Mucosa of descending colon (tissue), 3 donors: ENCODE results near the gene MAP2K7. TPM values are rescaled to one million over a fixed set of nuclear protein-coding genes. Genes with fewer than 3 reads are reported as not detected.
A peak's percentile ranks its signal among the peaks of the same experiment; 100 is the strongest.

Source experiments
- ATAC-seq: fragments of 200-7000 bp; cut with Tn5 transposase; one replicate; pipeline ENCODE4 v1.9.1; 2020; ENCODE audit warnings: mild to moderate bottlenecking, moderate library complexity
- DNase-seq, 3 donors: peaks; one replicate each; pipeline ENCODE4 v3.0.0-alpha.2; 2020
- H3K36me3 ChIP-seq: fragments of 200-600 bp; one replicate; pipeline ENCODE4 v1.8.0; 2021; ENCODE audit warnings: low read depth, mild to moderate bottlenecking
- H3K4me1 ChIP-seq: fragments of 200-600 bp; one replicate; pipeline ENCODE4 v1.8.0; 2021; ENCODE audit warnings: low read depth, mild to moderate bottlenecking
- H3K4me3 ChIP-seq: fragments of 200-600 bp; one replicate; pipeline ENCODE4 v1.8.0; 2021; ENCODE audit warnings: mild to moderate bottlenecking
- H3K9me3 ChIP-seq: fragments of 200-600 bp; one replicate; pipeline ENCODE4 v1.8.0; 2021; ENCODE audit warnings: mild to moderate bottlenecking
- intact Hi-C, 2 donors: fragments of 100-400 bp; cut with DNase I in 1 of 2; cut with micrococcal nuclease in 1 of 2; formaldehyde crosslinking; loops; one replicate each; pipeline versions ENCODE4 v1.11.0 to v1.11.1; 2022; cut with DNase I, micrococcal nuclease
- total RNA-seq, 3 donors: library from RNA; stranded (reverse); fragmentation: NEBNext Ultra II Directional in 2 of 3; extraction: Animal tissue kit (Norgen Biotek cat#: 25700) in 2 of 3; gene quantifications; one replicate each; pipeline versions ENCODE4 v1.2.1 to v1.2.4, GENCODE V29; 2021 to 2023
- TF ChIP-seq, protein P1 (sequence below): fragments of 200-600 bp; IDR thresholded peaks from one replicate; pipeline ENCODE4 v1.8.0; 2022; ENCODE audit warnings: antibody characterized with exemption, mild to moderate bottlenecking
- donor health status: DM: no; HTN: no; CAD: no; lungs with moderate emphysema.
- donor health status: DM: no; HTN: no; CAD: no.
- donor health status: DM: no; HTN: yes; CAD: no.

Gene MAP2K7
- total RNA-seq, 3 donors from 2014 or later: 31.5 to 49.2 (median 41.7) TPM

GRCh38 chr19:7894612-7895309 lies 8.9 kb upstream of the MAP2K7 start:
- no peaks in the 10 kb centered on the region for H3K4me1 ChIP-seq
- no peak overlapping the region for H3K4me3 ChIP-seq
- no peaks in the 10 kb centered on the region for H3K9me3 ChIP-seq
- intact Hi-C loops: no loop called here
- ATAC-seq (peak; percentile 89), DNase-seq (peak in 2 of 3 donors; percentile 64 to 66)
- H3K36me3 ChIP-seq: no peaks in the 10 kb centered on the region
- TF ChIP-seq, protein P1, sequence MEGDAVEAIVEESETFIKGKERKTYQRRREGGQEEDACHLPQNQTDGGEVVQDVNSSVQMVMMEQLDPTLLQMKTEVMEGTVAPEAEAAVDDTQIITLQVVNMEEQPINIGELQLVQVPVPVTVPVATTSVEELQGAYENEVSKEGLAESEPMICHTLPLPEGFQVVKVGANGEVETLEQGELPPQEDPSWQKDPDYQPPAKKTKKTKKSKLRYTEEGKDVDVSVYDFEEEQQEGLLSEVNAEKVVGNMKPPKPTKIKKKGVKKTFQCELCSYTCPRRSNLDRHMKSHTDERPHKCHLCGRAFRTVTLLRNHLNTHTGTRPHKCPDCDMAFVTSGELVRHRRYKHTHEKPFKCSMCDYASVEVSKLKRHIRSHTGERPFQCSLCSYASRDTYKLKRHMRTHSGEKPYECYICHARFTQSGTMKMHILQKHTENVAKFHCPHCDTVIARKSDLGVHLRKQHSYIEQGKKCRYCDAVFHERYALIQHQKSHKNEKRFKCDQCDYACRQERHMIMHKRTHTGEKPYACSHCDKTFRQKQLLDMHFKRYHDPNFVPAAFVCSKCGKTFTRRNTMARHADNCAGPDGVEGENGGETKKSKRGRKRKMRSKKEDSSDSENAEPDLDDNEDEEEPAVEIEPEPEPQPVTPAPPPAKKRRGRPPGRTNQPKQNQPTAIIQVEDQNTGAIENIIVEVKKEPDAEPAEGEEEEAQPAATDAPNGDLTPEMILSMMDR: no peak

DNA sequence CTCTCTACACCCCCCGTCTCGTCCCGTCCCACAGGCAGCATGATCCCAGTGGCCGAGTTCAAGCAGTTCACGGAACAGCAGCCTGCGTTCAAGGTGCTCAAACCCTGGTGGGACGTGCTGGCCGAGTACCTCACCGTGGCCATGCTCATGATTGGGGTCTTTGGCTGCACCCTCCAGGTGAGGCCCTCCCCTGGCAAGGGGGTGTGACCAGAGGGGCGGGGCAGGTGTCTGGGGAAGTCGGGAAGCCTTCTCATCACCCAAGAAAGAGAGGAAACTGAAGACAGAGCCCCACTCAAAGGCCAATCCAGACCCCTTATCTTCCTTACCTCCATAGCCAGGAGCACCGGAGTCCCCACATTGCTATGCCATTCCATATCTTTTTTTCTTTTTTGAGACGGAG lies 8.1 kb upstream of the MAP2K7 start:
- Histone ChIP-seq H3K4me1 (no peaks in the 10 kb centered on the region), H3K4me3 (no peak overlapping the region), H3K9me3 (no peaks in the 10 kb centered on the region), H3K36me3 (no peaks in the 10 kb centered on the region)
- TF ChIP-seq, protein P1: no peak
- ATAC-seq: no peak
- no peak for DNase-seq
- intact Hi-C loops: no loop called here

DNA sequence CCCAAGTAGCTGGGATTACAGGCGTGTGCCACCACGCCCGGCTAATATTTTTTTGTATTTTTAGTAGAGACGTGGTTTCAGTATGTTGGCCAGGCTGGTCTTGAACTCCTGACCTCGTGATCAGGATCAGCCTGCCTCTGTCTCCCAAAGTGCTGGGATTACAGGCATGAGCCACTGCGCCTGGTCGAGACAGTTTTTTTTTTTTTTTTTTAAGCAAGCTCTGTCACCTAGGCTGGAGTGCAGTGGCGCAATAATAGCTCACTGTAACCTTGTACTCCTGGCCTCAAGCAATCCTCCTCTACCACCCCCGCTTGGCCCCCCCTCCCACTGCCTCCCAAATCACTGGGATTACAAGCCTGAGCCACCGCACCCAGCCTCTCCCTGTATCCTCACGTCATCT lies 6.4 kb upstream of the MAP2K7 start:
- intact Hi-C loops: no loop called here
- Histone ChIP-seq H3K4me1 (no peaks in the 10 kb centered on the region), H3K4me3 (no peak overlapping the region), H3K36me3 (no peaks in the 10 kb centered on the region), H3K9me3 (no peaks in the 10 kb centered on the region)
- TF ChIP-seq, protein P1: no peak
- ATAC-seq (no peak), DNase-seq (no peak)

- DNase-seq: no peak
- ATAC-seq: no peak
- TF ChIP-seq, protein P1: no peak
Observed at GRCh38 chr19:7898967-7899366, 4.7 kb upstream of the MAP2K7 start.

DNA sequence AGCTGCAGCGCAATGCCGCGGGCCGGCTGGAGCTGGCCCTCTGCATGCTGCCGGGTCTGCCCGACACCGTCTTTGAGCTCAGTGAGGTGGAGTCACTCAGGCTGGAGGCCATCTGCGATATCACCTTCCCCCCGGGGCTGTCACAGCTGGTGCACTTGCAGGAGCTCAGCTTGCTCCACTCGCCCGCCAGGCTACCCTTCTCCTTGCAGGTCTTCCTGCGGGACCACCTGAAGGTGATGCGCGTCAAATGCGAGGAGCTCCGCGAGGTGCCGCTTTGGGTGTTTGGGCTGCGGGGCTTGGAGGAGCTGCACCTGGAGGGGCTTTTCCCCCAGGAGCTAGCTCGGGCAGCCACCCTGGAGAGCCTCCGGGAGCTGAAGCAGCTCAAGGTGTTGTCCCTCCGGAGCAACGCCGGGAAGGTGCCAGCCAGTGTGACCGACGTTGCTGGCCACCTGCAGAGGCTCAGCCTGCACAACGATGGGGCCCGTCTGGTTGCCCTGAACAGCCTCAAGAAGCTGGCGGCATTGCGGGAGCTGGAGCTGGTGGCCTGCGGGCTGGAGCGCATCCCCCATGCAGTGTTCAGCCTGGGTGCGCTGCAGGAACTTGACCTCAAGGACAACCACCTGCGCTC lies 3.8 kb upstream of the MAP2K7 start:
- peaks cover 6% of the 10 kb centered on the region for H3K36me3 ChIP-seq
- ATAC-seq: no peak
- intact Hi-C loops: loop anchor here in 1 of 2 donors (10.0 kb wide), 1 partner anchor 45 kb away; no protein-coding TSS in a partner anchor
- TF ChIP-seq, protein P1: no peak
- H3K4me3 ChIP-seq: no peak overlapping the region
- H3K9me3 ChIP-seq: no peaks in the 10 kb centered on the region
- H3K4me1 ChIP-seq: peaks cover 18% of the 10 kb centered on the region
- peak in 1 of 3 donors; percentile 54 for DNase-seq

More at GRCh38 chr19:7898967-7899366, 4.7 kb upstream of the MAP2K7 start:
- Histone ChIP-seq H3K4me1 (peaks cover 13% of the 10 kb centered on the region), H3K9me3 (no peaks in the 10 kb centered on the region), H3K36me3 (peaks cover 6% of the 10 kb centered on the region), H3K4me3 (no peak overlapping the region)
- intact Hi-C loops: no loop called here
